PC-9 (cell line): ENCODE results near the gene AEBP1. TPM values are rescaled to one million over a fixed set of nuclear protein-coding genes. Genes with fewer than 3 reads are reported as not detected.
A peak's percentile ranks its signal among the peaks of the same experiment; 100 is the strongest.

ENCODE experiments used
- BruUV-seq: library from RNA; stranded (reverse); fragments of 400-500 nt; replicated peaks from 2 replicates; lab custom pipeline; 2021; lab: Mats Ljungman, UMichigan
- CTCF ChIA-PET: fragments of 300-600 bp; sonication (Branson Sonifier 250); formaldehyde crosslinking; loops from one replicate; lab custom pipeline; 2022; ENCODE audit warnings: antibody characterized with exemption; lab: Charles Lee
- POLR2A ChIA-PET: fragments of 300-600 bp; sonication (Branson Sonifier 250); formaldehyde crosslinking; loops from one replicate; lab custom pipeline; 2022; ENCODE audit warnings: antibody characterized with exemption; ENCODE audit not compliant: unreplicated experiment; lab: Charles Lee
- DNase-seq, 2 experiments: peaks; one replicate each; pipeline versions ENCODE4 v3.0.0 to v3.0.0-alpha.2; 2015 to 2022; ENCODE audit warnings: mixed read lengths in 1 of 2
- H2AFZ ChIP-seq: fragments of 200-600 bp; sonication (generic); 2 replicates; pipeline ENCODE4 v1.8.1; 2017; ENCODE audit warnings: antibody characterized with exemption
- H3F3A ChIP-seq: fragments of 200-600 bp; sonication (generic); 2 replicates; pipeline ENCODE4 v1.8.1; 2017; ENCODE audit warnings: antibody characterized with exemption, mild to moderate bottlenecking, low read depth; ENCODE audit not compliant: insufficient read depth
- H3K27ac ChIP-seq: fragments of 200-600 bp; sonication (generic); 2 replicates; pipeline ENCODE4 v1.6.1; 2016; ENCODE audit warnings: mixed run types
- H3K27me3 ChIP-seq: fragments of 200-600 bp; sonication (generic); 2 replicates; pipeline ENCODE4 v1.6.1; 2016; ENCODE audit warnings: low read depth, mixed run types; ENCODE audit not compliant: insufficient read depth
- H3K36me3 ChIP-seq: fragments of 200-600 bp; sonication (generic); 2 replicates; pipeline ENCODE4 v1.6.1; 2016; ENCODE audit warnings: low read depth, mixed run types
- H3K4me1 ChIP-seq: fragments of 200-600 bp; sonication (generic); replicated peaks from 2 replicates; pipeline ENCODE4 v1.6.1; 2016; ENCODE audit warnings: mixed run types; ENCODE audit not compliant: insufficient read depth
- H3K4me2 ChIP-seq: fragments of 200-600 bp; sonication (generic); 2 replicates; pipeline ENCODE4 v1.6.1; 2017; ENCODE audit warnings: mixed run types
- H3K4me3 ChIP-seq: fragments of 200-600 bp; sonication (generic); 2 replicates; pipeline ENCODE4 v1.6.1; 2016; ENCODE audit warnings: mixed run types
- H3K79me2 ChIP-seq: fragments of 200-600 bp; sonication (generic); 2 replicates; pipeline ENCODE4 v1.6.1; 2017; ENCODE audit warnings: low read depth, mixed run types
- H3K9me2 ChIP-seq: fragments of 200-600 bp; sonication (generic); 2 replicates; pipeline ENCODE4 v1.8.1; 2017; ENCODE audit warnings: mild to moderate bottlenecking; ENCODE audit not compliant: insufficient read depth
- H3K9me3 ChIP-seq: fragments of 200-600 bp; sonication (generic); 2 replicates; pipeline ENCODE4 v1.8.1; 2016; ENCODE audit warnings: low read depth; ENCODE audit not compliant: insufficient read depth
- H4K20me1 ChIP-seq: fragments of 200-600 bp; sonication (generic); 2 replicates; pipeline ENCODE4 v1.8.1; 2017; ENCODE audit not compliant: insufficient read depth
- CTCF ChIP-seq: fragments of 200-600 bp; sonication (generic); conservative IDR thresholded peaks from 2 replicates; pipeline ENCODE4 v1.6.1; 2017; ENCODE audit warnings: mixed run types, antibody characterized with exemption, mild to moderate bottlenecking, moderate library complexity
- EZH2 ChIP-seq: fragments of 200-600 bp; sonication (generic); IDR thresholded peaks from 2 replicates; pipeline ENCODE4 v1.8.0; 2017; ENCODE audit warnings: antibody characterized with exemption, low read depth
- intact Hi-C: fragments of 100-400 bp; cut with micrococcal nuclease; formaldehyde crosslinking; loops from one replicate; pipeline ENCODE4 v1.10.0; 2022; ENCODE audit not compliant: unreplicated experiment
- total RNA-seq: library from RNA; stranded (reverse); gene quantifications from 2 replicates; pipeline ENCODE4 v1.2.3, GENCODE V29; 2021

The AEBP1 gene
- total RNA-seq, 1 experiment from 2014 or later: 0.33 TPM

DNA sequence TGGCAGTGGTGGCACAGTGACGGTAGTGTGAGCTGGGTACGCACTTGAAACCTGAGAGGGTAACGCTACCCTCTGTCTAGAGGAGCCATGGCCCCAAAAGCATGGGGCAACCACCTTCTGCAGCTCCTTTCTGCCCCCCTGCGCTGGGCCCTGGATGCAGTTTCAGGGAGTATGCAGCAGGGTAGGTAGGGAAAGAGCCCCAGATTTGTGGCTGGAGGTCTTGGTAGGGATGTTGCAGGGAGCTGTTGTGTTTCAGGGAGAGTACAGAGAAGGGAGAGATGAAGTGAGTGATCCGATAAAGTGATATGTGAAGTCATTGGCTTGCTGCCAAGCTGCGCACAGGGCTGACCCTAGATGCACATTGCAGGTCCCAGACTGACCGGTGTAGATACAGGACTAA lies 36.1 kb upstream of the AEBP1 start:
- Histone ChIP-seq H3K27me3 (no peaks in the 10 kb centered on the region), H2AFZ (no peak overlapping the region), H4K20me1 (peaks cover 14% of the 10 kb centered on the region; the same call in 1 of the 2 replicates), H3K4me3 (no peak overlapping the region), H3K79me2 (no peaks in the 10 kb centered on the region), H3K4me1 (peaks cover 23% of the 10 kb centered on the region), H3K27ac (no peak overlapping the region), H3K9me3 (no peaks in the 10 kb centered on the region), H3K4me2 (no peak overlapping the region), H3F3A (peaks cover 60% of the 10 kb centered on the region), H3K36me3 (no peaks in the 10 kb centered on the region), H3K9me2 (no peaks in the 10 kb centered on the region)
- ChIA-PET CTCF (interaction anchor here (0.6 kb wide), 1 partner anchor 24 kb away, joined by 4 read pairs; the partner anchor contains the start of gene DBNL), POLR2A (interaction anchor here (0.6 kb wide), 1 partner anchor 26 kb away, joined by 11 read pairs; no protein-coding TSS in a partner anchor)
- no peak for DNase-seq
- no peak for TF ChIP-seq CTCF
- TF ChIP-seq EZH2: no peak
- no TSS peak for BruUV-seq
- intact Hi-C loops: no loop called here

DNA sequence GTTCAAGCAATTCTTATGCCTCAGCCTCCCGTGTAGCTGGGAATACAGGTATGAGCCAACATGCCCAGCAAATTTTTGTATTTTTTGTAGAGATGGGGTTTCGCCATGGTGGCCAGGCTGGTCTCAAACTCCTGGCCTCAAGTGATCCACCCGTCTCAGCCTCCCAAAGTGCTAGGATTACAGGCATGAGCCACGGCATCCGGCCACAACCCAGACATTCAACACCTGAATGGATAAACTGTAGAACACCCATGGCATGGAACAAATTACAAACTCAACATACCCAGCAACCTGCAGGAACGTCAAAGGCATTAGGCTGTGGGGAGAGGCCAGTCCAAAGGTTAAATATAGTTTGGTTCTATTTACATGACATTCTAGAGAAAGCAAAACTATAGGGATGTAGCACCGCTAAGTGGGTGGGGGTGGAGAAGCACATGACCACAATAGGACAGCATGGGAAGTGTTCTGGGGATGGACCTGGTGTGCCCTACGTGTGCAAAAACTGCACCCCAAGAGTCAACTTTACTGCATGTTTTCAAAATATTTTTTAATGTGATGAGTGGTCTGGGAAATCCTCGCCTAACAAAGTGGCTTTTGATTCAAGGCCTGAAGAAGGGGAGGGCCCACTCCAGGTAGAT lies 32.3 kb upstream of the AEBP1 start:
- Histone ChIP-seq H3K27me3 (no peaks in the 10 kb centered on the region), H4K20me1 (peaks cover 6% of the 10 kb centered on the region; the same call in 1 of the 2 replicates), H3K4me3 (no peak overlapping the region), H3K27ac (no peak overlapping the region), H3K36me3 (peaks cover 17% of the 10 kb centered on the region; the same call in 1 of the 2 replicates), H3F3A (peaks cover 70% of the 10 kb centered on the region), H2AFZ (no peak overlapping the region), H3K9me2 (no peaks in the 10 kb centered on the region), H3K4me1 (peaks cover 47% of the 10 kb centered on the region), H3K9me3 (no peaks in the 10 kb centered on the region), H3K79me2 (no peaks in the 10 kb centered on the region), H3K4me2 (peak overlapping the region; percentile 69; the same call in 1 of the 2 replicates)
- POLR2A ChIA-PET: interaction anchor here (0.6 to 0.8 kb wide), 4 partner anchors 8 to 928 kb away, joined by 3 to 7 read pairs (median 4); no protein-coding TSS in a partner anchor
- no TSS peak for BruUV-seq
- CTCF ChIA-PET: interaction anchor here (0.7 to 1.3 kb wide), 2 partner anchors 106 to 406 kb away, joined by 3 to 6 read pairs; no protein-coding TSS in a partner anchor
- intact Hi-C loops: loop anchor here (1.0 kb wide), 4 partner anchors 124 to 405 kb away; partner anchors contain the start of gene YKT6
- TF ChIP-seq CTCF (no peak), EZH2 (no peak)
- no peak for DNase-seq

DNA sequence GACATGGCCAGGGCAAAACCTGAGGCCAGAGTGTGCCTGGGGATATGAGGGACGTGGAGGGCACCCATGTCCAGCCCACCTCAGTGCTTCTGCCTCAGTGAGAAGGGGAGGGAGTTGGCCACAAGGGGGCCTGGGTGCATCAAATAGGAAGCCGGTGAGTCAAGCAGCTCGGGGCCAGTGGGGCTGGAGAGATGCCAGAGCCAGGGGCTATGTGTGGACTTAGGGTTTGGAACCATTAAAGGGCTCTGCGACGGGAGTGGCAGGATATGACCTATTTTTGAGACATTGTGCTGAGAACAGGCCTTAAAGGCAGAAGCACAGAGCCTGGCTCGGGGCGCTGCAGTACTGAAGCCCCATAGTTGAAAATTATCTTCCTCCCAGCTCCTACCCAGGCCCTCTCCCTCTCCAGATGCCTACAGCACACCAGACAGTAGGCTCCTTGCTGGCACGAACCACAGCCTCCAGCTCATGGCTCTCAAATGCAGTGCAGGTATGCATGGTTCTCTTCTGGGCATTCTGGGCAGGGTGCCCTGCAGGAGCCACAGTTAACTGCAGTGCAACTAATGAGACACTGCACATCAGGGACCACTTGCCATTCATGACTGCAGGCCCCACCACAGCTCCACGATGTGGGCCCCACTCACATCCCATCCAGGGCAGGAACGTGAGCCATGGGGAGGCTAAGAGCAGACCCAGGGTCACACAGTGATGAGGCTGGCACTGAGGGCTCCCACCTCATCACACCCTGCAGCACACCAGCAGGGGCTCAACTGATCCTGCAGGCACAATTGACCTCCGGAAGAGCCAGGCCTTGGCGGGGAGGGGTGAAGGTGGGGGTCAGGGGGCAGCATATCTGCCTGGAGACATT lies 31.5 kb upstream of the AEBP1 start:
- H3K27me3 ChIP-seq: no peaks in the 10 kb centered on the region
- peak overlapping the region; percentile 27 for H3K27ac ChIP-seq
- intact Hi-C loops: loop anchor here (1.0 kb wide), 5 partner anchors 51 to 405 kb away; partner anchors contain the start of genes POLD2 and YKT6
- H4K20me1 ChIP-seq: peaks cover 6% of the 10 kb centered on the region; the same call in 1 of the 2 replicates
- H3K4me3 ChIP-seq: peak overlapping the region; percentile 30; the same call in 1 of the 2 replicates
- no peaks in the 10 kb centered on the region for H3K9me2 ChIP-seq
- BruUV-seq: no TSS peak
- peak; percentile 94 to 96 for DNase-seq
- peaks cover 47% of the 10 kb centered on the region for H3K4me1 ChIP-seq
- no peaks in the 10 kb centered on the region for H3K79me2 ChIP-seq
- no peak overlapping the region for H2AFZ ChIP-seq
- H3K36me3 ChIP-seq: peaks cover 19% of the 10 kb centered on the region
- ChIA-PET CTCF (interaction anchor here (0.6 to 1.3 kb wide), 4 partner anchors 51 to 405 kb away, joined by 3 to 6 read pairs (median 4); no protein-coding TSS in a partner anchor), POLR2A (interaction anchor here (0.6 to 0.8 kb wide), 8 partner anchors 9 to 791 kb away, joined by 3 to 11 read pairs (median 4); partner anchors contain the start of gene POLD2)
- H3F3A ChIP-seq: peaks cover 69% of the 10 kb centered on the region
- H3K9me3 ChIP-seq: no peaks in the 10 kb centered on the region
- H3K4me2 ChIP-seq: peak overlapping the region; percentile 69
- no peak for TF ChIP-seq EZH2
- peak; percentile 93 for TF ChIP-seq CTCF
